DMS 273 (cell line): ENCODE measurements around the gene EAPP.
"Not testable (repeated sequence)": the region's sequence is repeated elsewhere in the genome, so short reads cannot be mapped to it uniquely, and the experiment has no call there.

Experiments used
- DNase-seq: peaks from one replicate; lab custom pipeline; 2025; ENCODE audit not compliant: unreplicated experiment; lab: John Stamatoyannopoulos, UW

The EAPP gene

DNA sequence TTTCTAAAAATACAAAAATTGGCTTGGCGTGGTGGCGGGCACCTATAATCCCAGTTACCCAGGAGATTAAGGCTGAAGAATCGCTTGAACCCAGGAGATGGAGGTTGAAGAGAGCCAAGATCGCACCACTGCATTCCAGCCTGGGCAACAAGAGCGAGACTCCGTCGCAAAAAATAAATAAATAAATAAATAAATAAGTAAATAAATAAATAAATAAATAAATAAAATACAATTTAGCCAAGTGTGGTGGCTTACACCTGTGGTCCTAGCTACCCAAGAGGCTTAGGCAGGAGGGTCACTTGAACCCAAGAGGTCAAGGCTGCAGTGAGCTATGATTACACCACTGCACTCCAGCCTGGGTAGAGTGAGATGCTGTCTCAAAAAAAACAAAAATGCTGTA is 51.0 kb downstream of the EAPP start:
- DNase-seq, result no peak

DNA sequence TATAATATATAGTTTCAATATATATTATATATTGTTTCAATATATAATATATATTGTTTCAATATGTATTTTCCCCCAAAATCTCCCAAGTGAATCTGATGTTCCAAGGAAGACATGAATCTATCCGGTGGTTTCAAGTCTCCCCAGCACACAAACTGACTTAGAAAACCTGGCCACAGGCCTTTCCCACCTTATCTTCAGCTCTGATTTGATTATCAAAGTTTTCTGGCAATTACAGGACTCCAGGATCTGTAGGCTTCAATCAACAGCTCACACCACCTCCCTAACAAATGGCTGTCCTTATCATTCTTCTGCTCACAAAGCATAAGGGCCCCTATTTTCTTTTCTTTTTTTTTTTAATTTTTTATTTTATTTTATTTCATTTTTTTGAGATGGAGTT is 54.8 kb downstream of the EAPP start:
- DNase-seq, result no peak

DNA sequence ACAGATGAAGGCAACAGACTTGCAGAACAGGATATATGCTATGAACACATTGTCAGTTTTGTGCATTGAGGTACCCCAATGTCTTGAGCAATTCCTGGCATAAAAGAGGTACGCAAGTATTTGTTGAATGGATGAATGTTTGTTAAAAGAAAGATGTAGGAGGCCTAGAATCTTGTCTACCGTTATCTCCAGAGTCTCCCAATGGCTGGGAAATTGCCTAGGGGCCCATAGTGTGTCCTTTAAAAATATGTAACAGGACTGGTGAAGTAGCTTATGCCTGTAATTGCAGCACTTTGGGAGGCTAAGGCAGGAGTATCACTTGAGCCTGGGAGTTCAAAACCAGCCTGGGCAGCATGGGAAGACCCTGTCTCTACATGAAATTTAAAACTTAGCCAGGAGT is 57.0 kb downstream of the EAPP start:
- DNase-seq, result no peak

DNA sequence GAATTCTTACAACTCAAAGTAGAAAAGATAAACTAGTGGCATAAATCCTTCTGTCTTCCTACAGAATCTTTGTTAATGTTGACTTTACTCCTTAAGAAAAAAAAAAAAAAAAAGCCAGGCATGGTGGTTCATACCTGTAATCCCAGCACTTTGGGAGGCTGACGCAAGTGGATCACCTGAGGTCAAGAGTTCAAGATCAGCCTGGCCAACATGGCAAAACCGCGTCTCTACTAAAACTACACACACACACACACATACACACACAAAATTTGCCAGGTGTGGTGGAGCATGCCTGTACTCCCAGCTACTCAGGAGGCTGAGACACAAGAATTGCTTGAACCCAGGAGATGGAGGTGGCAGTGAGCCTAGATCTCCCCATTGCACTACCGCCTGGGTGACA is 59.8 kb downstream of the EAPP start:
- no peak for DNase-seq

DNA sequence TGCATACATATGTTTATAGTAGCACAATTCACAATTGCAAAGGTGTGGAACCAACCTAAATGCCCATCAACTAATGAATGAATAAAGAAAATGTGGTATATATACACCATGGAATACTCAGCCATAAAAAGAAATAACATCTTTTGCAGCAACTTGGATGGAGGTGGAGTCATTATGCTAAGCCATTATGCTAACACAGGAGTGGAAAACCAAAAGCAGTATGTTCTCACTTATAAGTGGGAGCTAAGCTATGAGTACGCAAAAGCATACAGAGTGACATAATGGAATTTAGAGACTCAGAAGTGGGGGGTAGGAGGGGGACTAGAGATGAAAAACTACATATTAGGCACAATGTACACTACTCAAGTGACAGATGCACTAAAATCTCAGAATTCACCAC is 61.2 kb downstream of the EAPP start:
- DNase-seq, result no peak

DNA sequence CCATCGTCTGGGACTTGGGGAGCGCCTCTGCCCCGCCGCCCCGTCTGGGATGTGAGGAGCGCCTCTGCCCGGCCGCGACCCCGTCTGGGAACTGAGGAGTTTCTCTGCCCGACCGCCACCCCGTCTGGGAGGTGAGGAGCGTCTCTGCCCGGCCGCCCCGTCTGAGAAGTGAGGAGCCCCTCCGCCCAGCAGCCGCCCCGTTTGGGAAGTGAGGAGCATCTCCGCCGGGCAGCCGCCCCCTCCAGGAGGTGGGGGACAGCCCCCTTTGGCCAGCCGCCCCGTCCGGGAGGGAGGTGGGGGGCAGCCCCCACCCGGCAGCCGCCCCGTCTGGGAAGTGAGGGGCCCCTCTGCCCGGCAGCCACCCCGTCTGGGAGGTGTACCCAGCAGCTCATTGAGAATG is 63.5 kb downstream of the EAPP start:
- not testable (repeated sequence) for DNase-seq

DNA sequence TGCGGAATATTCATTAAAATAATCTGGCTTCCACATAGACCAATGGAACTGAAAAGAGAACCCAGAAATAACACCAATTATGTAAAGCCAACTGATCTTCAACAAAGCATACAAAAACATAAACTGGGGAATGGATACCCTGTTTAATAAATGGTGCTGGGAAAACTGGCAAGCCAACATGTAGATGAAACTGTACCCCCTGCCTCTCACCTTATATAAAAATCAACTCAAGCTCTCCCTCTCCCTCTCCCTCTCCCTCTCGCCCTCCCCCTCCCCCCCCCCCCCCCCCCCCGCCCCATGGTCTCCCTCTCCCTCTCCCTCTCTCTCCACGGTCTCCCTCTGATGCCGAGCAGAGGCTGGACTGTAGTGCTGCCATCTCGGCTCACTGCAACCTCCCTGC is 64.3 kb downstream of the EAPP start:
- no peak for DNase-seq

DNA sequence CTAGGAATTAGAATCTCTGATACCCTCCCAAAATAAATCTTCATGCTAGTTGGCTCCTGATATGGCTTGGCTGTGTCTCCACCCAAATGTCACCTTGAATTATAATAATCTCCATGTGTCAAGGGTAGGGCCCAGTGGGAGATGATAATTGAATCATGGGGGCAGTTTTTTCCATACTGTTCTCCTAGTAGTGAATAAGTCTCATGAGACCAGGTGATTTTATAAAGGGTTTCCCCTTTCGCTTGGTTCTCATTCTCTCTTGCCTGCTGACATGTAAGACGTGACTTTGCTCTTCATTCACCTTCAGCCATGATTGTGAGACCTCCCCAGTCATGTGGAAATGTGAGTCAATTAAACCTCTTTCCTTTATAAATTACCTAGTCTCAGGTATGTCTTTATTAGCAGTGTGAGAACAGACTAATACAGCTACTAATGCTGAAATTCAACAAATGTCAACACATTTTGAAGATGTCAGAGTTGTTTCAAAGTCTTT is 65.3 kb downstream of the EAPP start:
- DNase-seq, result no peak

DNA sequence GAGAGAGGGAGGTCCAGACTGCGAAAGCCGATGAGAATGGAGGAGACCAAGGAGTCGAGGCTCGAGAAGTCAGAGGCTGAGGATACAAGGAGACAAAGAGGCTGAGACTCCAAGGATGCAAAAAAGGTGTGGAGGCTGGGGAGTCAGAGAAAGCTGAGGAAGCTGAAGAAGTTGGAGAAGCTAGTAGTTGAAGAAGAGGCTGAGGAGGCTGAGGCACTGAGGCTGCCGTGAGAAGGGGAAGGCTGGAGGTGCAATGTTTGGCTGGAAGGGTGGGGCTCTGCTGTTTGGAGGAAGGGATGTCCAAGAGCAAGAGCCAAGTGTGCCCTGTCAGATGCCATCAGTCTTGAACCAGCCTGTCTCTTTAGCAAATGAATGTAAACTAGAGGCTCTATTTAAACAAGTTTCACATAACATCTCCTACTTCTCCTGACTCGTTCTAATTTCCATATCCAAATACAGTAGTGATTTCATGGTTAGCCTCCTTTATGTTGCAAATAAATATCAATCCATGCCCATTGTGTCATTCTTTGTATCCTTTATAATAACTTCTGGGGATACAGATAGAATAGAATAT is 66.7 kb downstream of the EAPP start:
- no peak for DNase-seq

DNA sequence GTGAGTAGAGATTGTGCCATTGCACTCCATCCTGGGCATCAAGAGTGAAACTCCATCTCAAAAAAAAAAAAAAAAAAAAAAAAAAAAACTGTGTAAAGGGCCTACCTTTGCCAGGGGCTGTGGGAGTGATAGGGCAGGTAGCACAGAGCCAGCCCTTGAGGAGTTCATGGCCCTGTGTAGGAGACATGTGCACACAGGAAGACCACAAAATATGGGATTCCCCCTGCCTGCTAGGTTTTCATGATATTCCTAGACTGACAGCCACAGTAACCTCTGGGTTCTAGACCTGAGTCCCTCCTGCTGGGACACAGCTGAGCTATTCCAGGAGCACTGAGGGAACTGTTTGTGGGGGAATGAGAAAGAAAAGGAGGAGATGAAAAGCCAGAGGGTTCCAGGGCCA is 69.2 kb downstream of the EAPP start:
- DNase-seq, result no peak

DNA sequence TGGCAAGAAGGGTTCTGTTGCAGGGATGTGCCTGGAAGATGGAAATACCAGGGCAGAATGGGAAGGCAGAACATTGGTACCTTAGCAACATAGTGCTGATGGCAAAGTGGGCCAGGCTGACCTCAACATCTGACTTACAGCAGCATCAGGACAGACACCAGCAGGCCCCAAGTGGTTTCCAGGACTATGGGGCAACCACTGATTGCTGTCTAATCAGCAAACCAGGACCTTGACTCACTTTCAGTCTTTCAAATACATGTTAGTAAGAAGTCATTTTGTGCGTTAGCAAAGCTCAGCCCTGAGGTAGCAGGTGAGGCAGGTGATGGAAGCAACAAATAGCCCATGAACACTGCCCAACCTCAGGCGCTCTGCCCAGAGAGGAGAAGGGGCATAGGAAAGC is 72.8 kb downstream of the EAPP start:
- DNase-seq, result no peak
